HTERT RPE-1 (cell line): ENCODE results near the gene STARD13.

Experiments
- in situ Hi-C: fragments of 300-500 bp; cut with MboI; formaldehyde crosslinking; loops from 4 replicates; pipeline ENCODE4 v1.14.3; 2020; ENCODE audit warnings: low sequenced_read_pairs

Gene STARD13

DNA sequence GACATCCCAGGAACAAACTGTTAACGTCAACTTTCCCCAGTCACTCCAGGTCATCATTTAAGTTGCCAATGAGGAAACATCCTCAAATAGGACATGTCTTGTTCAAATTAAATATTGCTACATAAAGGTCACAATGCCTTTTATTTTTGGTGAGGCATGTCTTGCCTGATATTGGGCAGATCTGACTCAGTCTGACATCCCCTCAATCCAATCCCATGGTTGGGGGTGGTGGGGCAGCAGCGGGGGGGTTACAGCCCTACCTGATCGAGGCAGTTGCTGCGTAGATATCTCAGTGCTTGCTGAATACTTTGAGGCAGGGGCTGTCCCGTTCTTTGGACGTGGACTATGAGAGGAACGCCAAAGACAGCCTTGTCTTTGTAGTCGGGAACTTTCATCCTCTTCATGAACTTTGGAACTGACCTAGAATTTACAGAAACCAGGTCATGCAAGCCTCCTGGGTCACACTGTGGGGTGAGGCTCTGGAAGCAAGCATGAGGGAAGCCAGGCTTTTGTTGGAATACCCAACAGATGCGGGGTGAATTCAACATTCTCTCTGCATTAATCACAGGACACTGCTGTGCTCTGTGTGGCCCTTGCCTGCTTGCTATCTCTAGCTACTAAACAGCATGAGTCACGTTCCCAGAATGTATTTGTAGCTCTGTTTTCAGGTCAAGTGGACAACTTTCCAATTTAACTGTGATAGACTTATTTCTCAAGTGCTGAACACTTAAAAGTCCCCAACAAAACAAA lies 159.6 kb downstream of the STARD13 start:
- in situ Hi-C loops: no loop called here

DNA sequence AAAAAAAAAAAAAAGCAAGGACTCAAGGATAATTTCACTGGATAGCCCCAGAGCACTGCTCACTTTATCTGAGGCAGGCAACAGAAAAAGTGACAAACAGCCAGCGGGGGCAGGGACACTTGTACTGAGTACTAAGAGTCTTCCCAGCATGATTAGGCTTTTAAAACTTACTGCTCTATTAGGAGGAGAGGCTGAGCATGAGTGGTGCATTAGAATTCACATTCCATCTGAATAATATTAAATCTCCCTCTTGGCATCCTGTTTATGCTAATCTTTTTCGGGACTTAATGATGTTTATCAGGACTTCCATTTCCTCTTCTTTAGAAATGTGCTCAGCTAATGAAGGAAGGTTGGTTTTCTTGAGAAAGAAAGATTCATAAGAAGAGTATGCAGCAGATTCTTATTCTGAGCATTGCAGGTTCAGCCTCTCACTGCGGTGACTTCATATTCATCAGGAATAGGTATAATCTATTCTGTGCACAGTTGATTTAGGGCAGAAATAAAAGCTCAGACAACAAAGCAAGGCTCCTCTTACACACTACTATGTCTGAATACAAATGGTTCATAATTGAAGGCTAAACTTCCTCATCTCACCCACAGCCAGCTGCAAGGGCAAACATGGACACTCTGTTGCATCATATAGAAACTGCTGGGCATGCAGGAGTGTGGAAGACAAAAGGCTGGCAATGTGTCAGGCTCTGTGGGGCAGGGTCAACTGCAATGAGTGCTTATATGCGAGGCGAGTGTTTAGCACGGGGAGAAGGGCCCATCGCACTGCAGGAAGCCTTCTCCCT lies 162.3 kb downstream of the STARD13 start:
- in situ Hi-C loops: no loop called here

DNA sequence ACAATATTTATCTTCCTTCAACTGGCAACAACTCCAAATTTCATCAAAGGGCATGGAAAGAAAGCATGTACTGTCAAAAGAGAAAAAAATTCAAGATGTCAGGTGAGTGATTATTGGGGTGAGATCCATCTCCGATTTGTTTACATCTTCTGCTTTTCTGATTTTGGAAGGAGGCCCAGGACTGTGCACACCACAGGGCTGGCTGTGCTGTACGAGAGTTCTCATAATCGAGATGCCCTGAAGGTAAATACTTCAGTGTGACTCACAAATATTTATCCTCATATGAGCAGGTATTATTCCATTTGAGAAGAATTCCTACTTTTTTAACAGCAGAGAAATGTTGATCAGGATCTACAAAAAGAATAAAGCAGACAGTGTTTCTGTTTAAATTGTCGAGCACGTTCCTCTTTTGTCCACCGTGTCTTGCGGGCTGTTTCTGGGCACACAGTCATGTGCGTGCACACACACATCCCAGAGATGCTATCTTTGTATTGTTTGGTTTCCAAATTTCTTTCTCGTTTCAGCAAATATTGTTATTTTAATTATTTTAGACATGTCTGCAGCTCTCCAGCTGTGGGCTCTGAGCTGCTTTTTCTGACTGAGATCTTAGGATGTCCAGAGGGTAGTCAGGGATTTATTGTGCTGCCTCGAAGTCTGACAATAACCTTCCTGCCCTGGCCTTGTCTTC lies 165.6 kb downstream of the STARD13 start:
- in situ Hi-C loops: no loop called here

DNA sequence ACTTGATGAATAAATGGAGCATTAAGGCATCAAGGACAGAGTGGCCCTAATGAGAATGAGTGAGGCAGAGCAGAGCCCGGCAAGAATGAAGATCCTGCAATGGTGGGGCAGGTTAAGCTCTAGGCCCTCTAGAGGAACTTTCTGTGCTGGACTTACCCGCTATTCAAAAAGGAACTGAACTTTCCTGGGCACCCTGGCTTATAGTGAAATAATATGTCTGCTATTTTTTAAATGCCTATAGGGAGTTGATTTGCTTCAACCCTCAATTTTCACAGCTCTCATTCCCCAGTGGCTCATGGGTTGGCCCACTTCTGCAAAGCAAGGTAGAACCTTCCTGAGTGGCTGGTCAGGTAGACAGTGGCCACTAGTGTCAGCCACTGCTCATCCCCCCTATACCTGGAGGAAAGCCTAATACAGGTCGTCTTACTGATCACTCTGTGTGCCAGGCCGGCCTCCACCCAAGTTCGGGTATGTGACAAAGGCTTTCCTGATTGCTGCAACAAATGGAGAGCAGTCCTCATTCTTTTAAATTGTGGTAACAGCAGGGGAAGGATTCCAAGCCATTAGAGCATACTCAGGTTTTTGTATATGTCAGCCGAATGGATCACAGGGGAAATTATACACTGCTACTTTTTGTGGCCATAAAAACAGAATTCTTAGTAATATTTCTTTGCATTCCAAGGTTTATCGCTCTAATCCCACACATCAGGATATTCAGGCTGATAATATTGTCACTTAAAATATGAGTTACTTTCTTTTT lies 166.4 kb downstream of the STARD13 start:
- in situ Hi-C loops: no loop called here

DNA sequence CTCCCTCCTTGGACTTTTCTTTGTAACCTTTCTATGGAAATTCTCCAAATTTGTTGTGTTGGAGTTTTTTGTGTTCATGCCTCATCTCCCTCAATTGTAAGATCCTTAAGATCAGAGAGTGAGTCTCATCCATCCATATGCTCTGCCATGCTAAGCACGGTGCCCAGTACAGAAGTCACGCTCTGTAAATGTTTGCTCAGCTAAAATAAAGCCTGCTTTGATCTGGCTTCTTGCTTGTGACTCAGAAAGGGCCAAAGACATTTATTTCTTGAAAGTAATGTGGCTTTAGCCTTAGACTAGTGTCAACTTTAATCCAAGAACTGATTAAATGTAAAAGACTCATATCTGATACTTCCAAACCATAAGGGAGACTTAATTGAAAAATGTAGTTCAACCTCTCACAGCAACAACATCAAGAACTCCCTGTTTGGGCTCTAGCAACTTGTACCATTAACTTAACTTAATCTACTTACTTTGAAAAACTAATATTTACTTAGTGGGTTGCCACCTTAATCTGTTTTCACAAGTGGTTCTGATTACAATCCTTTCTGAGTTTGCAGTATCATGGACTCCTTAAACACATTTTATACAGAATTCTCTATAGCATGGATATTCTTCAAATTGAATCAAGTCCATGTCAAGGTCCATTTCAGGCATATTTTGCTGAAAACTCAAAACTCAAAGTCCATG lies 169.1 kb downstream of the STARD13 start:
- in situ Hi-C loops: no loop called here

DNA sequence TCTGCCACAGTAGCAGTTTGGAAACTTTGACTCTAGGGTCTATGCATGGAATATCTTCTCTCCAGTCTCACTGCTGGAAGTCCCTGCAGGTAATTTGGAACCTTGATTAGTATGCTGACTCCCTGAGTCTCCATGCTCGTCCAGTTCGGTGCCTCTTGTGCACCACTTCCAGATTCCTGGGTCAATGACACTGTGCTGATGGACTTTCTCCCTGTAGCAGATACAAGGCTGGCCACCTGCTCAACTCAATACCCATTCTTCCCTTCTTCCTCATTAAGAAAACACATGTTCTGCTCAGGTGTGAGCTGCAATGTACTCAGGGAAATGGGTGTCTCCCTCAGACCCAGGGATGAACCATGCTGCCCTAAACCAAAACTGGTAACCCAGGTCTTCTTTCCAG lies 170.3 kb downstream of the STARD13 start:
- in situ Hi-C loops: no loop called here

DNA sequence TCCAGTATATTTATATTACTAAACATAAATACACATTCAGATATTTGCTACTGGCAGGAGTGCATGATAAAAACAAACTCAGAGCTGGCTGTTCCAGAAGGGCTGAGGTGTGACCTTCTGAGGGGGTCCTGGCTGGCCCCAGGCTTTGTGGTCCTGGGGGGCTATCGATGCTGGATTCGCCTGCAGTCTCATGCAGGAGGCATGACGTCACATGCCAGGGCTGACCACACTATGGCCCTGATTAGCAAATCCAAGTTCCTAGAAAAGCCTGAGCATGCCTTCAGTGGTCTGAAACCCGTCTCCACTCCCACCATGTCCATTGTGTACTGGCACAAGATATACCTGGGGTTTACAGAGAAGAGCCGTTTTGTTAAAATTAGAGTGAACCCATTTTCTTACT lies 171.4 kb downstream of the STARD13 start:
- in situ Hi-C loops: no loop called here

DNA sequence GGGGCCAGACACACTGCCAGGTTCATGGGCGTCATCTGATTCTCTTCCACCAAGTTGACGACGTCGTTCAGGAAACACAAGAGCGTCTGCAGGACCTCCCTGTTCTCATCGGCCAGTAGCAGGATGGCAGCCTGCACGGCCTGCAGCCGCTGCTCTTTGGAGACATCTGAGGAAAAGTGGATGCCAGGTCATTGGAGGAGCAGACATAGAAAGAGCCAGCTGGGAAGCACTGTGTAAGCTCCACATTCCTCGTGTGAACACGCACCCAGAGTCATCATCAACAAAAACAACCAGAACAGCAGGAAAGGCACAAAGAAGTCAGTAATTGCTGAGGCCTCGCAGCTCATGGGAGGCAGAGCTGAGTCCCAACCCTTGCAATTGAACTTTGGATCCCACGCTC lies 172.8 kb downstream of the STARD13 start:
- in situ Hi-C loops: no loop called here

DNA sequence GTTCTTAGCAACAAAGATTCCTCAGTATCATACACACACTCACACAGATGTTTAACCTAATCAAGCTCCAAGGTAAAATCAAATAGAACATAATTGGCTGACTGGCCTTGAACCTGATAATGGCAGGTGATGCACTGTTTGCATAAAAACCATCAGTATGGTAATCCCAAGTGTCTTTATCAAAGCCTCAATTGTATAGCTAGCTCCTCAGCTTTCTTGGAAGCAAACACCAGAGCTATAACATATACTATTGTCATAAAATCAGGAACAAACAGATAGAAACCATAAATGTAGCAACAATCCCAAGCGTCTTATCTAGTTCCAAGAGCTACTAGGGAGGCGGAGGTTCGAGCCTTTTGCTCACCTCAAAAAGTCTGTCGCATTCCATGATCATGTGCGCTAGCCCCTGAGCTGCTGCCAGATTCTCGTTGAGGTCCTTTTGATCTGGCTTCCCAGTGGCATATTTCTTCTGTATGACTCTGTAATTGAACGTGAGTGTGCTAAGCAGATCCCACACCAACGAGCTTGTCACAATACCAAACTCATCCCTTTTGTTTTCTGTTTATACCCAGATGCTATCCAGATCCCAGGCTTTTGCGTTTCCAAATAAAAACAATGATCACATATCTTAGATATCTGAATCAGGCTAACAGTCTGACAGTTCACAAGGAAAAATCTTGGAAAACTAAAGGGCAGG lies 174.0 kb downstream of the STARD13 start:
- in situ Hi-C loops: no loop called here

DNA sequence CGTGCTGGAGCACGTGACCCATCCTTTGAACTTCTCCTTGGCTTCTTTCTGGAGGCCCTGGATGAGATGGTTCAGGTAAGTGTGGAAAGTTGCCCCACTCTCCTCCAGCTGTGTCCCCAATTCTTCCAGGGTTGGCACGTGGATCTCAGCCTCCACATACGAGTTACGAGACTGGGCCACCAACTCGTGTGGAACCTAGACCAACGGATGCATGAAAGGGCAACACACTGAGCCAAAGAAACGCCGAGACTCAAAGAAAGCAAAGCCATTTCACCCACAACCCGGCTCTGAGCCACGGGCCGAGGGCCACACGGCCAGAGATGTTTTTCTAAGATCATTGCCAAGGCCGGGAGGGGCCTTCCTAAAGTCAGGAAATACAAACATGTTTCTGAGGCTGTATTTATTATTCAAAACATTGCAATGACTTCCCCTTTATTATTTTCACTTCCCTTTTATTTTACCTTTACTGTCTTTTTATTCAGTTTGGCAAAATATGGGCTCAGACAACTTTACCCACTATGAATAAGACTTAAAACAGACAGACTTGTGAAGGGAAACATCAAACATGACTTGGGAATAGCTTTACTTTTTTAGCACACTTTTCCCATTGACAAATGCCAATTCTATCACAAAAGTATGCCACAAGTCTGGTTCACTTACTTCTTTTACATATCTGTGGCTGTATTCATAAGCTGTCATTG lies 174.7 kb downstream of the STARD13 start:
- in situ Hi-C loops: no loop called here

DNA sequence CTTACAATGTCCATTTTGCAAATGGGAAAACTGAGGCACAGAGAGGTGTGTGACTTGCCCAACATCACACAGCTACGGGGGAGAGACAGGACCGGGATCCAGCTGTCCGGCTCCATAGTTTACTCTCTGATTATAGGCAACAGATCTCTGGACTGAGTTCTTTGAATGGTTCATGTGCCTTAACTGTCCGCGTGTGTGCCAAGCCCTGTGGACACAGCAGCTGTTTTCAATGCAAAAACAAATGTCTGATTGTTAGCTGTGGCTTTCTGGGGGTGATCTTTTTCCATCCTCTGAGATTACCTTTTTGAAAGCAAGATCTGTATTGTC lies 175.2 kb downstream of the STARD13 start:
- in situ Hi-C loops: no loop called here

DNA sequence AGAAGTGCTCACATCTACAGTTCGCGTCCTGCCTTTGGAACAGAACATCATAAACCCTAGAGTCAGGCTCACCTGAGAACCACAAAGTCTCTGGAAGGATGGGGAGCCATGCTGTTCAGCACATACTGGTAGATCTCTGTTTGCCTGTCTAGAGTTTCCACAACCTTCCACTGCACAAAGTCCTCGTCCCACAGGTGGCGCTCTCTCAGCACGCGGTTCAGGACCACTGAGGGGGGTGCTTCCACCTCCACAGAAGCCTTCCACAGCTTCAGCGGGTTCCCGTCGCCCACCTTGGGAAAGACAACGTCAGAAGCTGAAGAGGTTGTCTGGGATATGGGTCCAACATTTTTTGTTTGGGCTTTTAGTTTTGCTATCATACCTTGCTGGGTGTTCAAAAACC lies 175.8 kb downstream of the STARD13 start:
- in situ Hi-C loops: no loop called here

DNA sequence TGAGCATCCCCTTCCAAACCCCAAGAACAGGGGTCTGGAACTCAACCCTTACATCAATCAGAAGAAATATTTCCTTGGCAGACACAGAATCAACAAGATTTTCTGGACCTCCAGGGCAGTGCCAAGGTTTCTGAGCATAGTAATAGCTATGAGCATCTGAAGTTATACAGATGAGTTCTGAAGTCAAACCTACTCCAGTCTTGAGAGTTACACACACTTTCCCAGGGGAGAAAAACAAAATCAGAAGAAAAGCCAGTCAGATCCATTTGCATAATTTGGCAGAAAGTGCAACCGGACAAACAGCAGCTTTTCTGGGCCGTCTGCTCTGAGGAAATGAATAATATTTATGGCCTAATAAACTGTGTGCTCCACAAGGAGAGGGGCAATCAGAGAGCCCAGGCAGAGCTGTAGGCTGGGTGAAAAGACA lies 176.3 kb downstream of the STARD13 start:
- in situ Hi-C loops: no loop called here

DNA sequence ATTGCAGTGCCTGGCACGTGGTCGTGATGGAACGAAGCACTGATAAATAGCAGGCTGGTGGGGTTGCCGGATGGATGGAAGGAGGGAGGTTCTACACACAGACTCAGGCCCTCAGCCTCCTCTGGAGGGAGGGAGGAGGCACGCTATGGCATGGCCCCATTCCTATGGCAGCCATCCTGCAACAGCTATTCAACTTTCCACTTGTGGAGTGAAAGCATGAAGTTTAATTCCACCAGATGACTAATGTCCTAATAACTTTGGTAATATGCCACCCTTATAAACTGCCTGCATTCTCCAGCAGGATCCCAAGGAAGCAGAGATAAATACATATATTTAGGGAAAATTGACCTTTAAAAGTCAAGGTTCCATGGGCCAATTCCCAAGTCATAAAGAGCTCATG lies 176.9 kb downstream of the STARD13 start:
- in situ Hi-C loops: no loop called here

DNA sequence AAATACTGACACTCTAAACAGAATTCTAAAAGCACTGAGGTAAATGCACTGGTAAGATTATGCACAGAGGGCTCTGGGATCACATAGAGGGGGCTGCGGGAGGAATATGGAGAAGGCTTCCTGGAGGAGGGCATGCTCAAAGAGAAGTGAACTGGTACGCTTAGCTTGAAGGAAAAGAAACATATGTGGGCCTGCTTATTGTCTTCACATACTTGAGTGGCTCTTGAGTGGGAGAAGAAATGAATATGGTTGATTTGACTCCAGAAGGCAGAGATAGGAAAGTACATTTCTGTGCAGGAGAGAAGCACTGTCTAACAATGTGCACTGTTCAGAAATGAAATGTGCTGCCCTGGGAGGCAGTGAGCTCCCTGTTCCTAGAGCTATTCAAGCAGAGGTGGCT lies 178.2 kb downstream of the STARD13 start:
- in situ Hi-C loops: no loop called here

DNA sequence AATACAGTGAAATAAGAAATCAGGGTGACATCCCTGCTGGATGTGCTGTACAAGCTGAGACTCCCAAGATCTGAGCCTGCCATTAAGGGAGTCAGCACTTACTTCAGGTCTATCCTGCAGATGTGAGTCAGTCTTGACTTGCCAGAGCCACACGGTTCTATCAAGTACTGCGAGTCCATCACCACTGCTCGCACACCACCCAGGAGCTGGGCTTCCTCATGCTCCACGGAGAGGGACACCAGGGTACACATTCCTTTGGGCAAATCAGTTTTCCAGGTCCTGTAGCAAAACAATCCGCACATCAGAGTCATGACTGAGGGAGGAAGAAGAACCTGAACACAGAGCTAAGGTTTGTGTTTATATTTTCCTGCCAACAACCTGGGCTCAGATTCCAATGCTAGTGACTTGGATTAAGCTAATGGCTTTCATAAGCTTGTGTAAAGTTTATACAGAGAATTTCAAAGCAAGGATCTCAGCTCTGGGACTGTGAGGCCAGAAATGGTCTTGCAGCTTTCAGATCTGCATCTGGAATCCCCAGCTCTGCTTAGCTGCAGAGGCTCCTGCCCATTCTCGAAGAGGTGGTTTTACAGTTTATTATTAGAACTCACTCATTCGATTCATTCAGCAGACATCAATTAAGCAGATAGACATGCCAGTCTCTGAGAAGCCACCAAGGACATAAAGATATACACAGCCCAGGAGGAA lies 178.7 kb downstream of the STARD13 start:
- in situ Hi-C loops: no loop called here

DNA sequence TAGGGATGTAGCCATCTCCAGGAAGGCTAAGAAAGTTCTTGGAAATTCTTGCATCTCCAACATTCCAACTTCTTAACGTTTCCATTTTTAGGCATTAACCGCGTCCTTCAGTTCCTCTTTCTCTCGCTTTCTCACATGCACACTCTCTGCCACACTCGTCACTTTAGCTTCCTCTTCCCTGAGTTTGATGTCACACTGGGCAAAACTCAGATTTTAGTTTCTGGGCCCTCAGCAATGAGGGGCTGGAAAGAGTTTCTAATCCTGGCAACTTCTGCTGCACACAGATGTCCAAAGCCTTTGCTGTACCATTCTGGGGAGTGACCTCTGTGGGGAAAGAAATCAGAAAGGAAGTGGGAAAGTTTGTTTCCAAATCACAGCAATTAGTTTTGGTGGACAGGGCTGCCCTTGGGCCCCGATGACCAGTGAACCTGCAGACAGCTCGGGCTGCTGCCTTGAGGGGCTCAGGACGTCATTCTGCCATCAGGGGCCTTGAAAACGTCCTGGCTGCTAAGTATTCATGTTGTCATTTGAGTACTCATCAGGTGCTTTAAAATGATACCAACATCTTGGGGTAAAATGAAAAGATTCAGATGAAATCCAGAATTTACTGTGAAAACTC lies 180.1 kb downstream of the STARD13 start:
- in situ Hi-C loops: no loop called here

DNA sequence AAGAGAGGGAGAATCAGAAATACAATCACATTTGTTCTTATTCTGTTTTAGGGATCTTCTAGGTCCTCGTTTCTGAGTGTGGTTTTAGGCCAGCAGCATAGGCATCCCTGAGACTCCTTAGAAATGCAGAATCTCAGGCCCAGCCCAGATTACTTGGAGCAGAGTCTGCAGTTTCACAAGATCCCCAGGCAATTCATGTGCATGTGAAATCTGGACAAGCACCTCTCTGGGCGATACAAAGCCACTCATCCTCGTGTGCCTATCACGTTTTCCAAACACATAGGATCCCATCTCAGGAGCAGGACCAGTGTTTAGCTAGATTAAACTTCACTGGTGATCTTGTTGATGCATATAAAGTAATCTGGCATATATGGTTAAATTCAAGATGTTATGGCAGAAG lies 182.1 kb downstream of the STARD13 start:
- in situ Hi-C loops: no loop called here
